ENCODE data around the gene ALDOC.
"Not testable (repeated sequence)": the region's sequence is repeated elsewhere in the genome, so short reads cannot be mapped to it uniquely, and the experiment has no call there.

The ALDOC gene

GRCh38 chr17:28576758-28577465 lies at the start of gene ALDOC:
TSS of gene ALDOC (minus strand) at chr17:28576895. CDS start at chr17:28575532, 1,363 bp downstream.
- DNase-seq (ENCODE audit: low read depth) = peak; percentile 98

- DNase-seq (ENCODE audit: low read depth) = no peak
Observed at GRCh38 chr17:28624148-28624547, 47.5 kb upstream of the ALDOC start.

DNA sequence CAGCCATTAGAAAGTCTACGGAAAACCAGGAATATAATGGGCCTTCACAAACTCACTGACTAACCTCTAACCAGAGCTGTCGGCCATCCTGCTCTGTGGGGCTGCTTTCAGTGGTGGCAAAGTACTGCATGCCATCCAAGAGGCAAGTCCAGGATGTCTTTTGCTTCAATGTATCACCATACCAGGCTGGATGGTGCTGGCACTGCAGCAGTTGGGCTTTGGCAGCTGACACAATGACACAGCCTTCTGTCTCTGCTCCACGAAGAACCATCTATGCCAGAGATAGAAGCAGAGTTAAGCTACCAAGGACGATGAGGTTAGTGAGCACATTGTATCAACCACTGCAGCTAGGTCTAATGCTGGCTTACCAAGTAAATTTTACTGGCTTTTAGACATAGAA lies 47.0 kb upstream of the ALDOC start:
- no peak for DNase-seq (ENCODE audit: low read depth)

GRCh38 chr17:28622186-28622585 lies 45.5 kb upstream of the ALDOC start:
- no peak for DNase-seq (ENCODE audit: low read depth)

DNA sequence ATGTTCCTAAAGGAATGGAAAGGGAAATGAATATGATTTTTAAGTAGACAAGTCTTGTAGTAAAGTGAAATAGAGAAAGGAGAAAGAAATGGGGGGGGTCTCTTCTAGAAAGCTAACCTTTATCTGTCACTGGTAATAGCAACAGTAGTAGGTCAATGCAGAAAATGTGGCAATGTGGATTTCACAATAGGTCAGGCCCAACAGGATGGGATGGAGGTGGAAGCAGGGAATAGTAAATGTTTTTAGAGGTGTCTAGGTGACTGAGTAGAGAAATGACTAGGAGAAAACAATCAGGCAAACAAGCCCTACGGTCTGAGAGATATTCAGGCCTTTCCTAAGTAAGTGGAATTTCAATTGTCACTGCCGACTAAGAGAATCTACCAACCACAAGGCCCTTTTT lies 43.3 kb upstream of the ALDOC start:
- DNase-seq (ENCODE audit: low read depth) = no peak

DNA sequence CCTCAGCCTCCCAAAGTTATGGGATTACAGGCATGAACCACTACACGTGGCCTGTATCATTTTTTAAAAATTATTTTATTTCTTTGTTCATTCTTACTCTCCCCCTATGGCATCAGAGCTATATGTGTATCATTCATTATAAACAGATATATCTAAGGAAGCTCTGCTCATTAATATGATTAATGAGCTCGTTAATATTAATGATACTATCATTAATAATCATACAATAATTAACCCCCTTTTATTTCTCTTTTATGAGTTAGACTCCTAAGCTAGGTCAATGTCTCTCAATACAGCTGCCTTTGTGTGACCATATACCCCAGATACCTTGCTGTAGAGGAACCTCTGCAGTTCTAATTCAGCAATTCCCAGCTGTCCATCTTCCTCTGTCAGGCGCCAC lies 41.8 kb upstream of the ALDOC start:
- no peak for DNase-seq (ENCODE audit: low read depth)

DNA sequence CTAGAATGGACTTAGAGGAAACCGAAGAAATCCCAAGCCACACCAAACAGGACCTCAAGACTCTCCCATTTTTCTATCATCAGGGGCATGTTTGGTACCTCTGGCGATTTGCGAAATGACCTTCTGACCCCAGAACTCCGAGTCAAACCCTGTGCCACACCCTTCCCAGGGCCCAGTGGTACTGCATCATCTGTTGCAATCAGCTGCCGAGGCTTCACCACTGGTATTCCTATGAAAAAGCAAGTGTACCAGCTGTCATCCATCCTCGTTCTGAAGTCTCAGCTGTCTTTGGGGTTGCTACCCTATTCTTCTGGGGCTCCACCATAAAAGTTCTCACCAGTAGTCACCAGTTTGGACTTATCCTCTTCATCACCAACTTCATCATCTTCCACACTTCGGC lies 39.6 kb upstream of the ALDOC start:
- no peak for DNase-seq (ENCODE audit: low read depth)

DNA sequence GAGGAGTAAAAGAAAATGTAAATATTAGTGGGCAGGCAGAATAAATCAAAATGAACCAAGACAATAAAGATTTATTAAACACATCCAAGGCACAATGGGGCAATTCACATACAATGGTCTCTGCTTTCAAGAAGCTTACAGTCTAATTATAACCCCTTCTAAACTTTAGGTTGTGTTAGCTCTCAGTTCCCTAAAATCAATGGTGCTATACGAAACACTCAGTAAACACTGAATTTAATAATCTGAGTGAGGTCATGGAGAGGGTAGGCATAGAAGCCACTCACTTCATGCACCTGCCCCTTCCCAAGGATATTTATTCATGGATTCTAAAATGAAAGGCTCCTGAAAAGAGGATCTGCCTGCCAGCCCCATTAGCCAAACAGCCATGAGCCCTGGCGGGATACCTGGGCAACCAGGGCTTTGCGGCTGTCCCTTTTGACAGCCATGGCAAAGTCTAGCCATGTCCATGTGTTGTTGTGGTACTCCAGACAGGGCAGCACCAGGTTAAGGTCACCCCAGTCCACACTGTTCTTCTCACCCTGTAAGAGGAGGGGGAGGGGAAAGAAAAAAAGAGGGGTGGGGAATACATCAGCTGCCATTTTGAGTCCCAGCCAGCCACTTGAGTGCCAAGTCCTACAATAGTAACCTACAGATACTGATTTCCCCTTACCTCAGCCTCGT lies 38.7 kb upstream of the ALDOC start:
- no peak for DNase-seq (ENCODE audit: low read depth)

- DNase-seq (ENCODE audit: low read depth) = no peak
Observed at GRCh38 chr17:28613931-28614381, 37.3 kb upstream of the ALDOC start, which contains the start of gene RSKR. TSS of gene RSKR (minus strand) at chr17:28614185. CDS start at chr17:28614161, 24 bp downstream.

GRCh38 chr17:28612936-28613872 lies 36.5 kb upstream of the ALDOC start:
- DNase-seq (ENCODE audit: low read depth) = peak; percentile 12

- no peak for DNase-seq (ENCODE audit: low read depth)
Observed at GRCh38 chr17:28612531-28612930, 35.8 kb upstream of the ALDOC start.

DNA sequence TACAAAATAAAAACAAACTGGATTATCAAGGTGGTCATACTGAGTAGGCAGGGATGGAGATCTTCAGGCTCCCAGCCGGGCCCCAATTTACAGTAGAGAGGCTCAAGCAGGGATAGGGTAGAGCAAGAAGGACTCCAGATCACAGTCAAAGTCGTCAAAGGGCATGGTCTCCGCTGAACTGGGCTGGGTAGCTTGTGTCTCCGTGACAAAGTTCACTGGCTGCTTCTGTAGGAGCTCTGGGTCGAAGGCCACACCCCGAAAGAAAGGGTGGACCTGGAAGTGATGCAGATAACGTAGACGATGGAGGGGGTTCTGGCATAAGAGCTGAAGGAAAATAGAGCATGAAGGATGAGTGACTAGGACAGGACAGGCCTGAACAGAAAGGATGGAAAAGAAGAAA lies 33.7 kb upstream of the ALDOC start:
- DNase-seq (ENCODE audit: low read depth) = no peak

GRCh38 chr17:28604031-28604430 lies 27.3 kb upstream of the ALDOC start:
- not testable (repeated sequence) for DNase-seq (ENCODE audit: low read depth)

GRCh38 chr17:28599311-28600184 lies 22.9 kb upstream of the ALDOC start:
- peak; percentile 32 for DNase-seq (ENCODE audit: low read depth)

DNA sequence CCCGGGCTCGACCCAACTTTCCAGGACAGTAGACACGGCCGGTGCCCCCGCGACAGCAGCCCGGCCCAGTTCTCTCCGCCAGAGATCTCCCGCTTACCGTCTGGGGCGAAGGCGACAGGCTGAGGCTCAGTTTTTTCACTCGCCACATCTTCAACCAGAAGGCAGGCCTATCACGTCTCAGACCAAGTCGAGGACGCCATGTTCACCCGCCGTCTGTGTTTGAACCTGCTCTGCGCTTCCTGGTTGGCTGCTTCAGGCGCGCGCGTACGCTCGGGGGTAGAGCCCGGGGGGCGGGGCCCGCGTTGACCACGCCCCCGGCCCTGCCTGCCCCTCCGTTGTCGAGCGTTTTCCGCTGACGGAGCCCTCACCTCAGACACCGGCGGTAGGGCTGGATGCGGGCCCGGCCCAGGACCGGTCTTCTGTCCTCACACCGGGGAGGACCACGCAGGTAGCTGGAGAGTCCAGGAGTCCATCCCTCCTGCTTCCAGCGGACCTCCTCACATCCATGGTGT lies 22.2 kb upstream of the ALDOC start, which contains the start of gene SPAG5:
Gene SPAG5 (minus strand): TSS at position 227 of the 512 bp plus-strand sequence. CDS start 79 bp downstream, at position 148.
- DNase-seq (ENCODE audit: low read depth) = peak; percentile 95

GRCh38 chr17:28598389-28598788 lies 21.7 kb upstream of the ALDOC start:
- no peak for DNase-seq (ENCODE audit: low read depth)

DNA sequence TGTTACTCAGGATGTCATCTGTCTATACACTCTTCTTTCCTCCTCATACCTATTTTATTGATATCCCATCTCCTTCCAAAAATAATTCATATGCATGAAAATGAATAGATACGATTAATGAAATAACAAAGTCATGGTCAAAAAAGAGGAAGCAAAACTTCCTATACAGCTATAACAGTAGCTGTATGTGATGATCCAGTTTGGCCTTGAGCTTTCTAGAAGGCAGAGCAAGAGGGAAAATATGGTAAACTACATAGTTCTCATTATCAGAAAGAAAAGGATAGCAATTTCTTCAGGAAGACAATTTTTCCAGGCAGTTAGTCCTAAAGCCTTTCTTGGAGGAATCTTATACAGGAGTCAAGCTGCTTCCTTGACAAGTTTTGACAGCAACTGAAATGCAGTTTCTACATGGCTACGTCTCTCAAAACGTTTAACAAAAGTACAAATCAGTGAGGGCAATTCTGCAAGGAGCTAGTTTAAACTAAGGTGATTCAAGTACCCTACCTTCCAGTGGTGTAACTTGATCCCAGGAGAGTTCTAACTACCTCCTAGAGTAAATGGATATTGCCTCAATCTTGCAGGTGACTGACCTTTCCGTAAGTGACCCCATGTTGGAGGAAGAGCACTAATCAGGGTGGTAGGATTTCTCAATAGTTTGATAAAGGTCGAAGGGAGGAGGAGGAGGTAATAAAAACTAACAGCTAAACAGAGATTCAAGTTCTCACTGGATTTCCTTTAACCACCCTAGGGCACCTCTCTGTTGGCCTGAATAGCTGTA lies 21.1 kb upstream of the ALDOC start:
- no peak for DNase-seq (ENCODE audit: low read depth)

DNA sequence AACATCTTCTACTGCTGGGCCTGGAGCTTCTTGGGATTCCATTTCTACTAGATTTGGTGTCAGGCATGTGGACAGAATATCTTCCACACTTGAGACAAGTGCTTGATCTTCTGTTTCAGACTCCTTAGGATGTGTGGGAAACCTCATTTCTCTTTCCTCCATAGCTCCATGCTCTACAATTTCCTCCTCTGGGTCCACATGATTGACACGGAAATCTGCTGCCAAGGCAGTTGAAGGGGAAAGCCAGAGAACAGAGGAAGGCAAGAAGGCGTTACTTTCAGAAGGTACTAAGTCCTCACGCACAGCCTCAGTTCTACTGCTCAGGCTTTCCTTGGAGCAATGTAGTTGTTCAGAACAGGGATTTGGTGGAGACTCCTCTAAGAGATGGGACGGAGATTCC lies 15.6 kb upstream of the ALDOC start:
- DNase-seq (ENCODE audit: low read depth) = no peak

DNA sequence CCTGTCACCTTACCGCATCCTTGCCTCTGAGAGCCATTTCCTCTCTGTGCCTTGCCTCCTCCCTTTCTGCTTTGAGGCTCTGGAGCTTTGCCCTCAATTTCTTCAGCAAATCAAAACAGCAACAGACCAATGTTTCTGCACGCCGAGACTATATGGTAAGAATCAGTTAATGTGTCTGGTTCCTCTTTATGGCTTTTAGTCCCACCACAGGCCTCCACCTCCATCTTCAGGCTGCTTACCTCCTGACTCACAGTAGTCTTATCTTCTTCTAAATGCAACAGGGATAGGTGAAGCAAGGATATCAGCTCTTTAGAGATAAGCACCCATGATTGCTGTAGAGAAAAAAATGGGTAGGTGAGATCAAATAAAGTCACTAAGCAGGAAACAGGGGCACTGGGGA lies 9.2 kb upstream of the ALDOC start:
- DNase-seq (ENCODE audit: low read depth) = no peak

DNA sequence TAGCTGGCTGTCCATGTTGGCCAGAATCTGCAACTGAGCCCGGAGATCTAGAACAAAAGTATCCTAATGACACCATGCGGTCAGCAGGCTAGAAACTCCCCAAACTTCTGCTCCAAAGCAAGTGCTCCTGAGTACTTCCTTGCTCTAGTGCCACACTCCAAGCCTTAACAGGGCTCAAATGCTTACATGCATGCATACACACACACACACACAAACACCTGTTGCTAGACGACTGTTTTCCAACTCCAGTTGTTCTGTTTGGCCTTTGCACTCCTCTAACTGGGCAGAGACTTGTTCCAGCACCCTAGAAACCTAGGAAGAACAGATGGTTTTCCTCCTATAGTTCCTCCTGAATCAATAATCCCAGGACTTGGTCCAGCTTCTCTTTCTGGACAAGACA lies 7.7 kb upstream of the ALDOC start:
- no peak for DNase-seq (ENCODE audit: low read depth)
